ENCODE data around the gene IFITM5. TPM values are rescaled to one million over a fixed set of nuclear protein-coding genes. Genes with fewer than 3 reads are reported as not detected.
"Not testable (repeated sequence)": the region's sequence is repeated elsewhere in the genome, so short reads cannot be mapped to it uniquely, and the experiment has no call there.

The IFITM5 gene
- total RNA-seq, 1 donor from 2014 or later, result not detected

- Mint-ChIP-seq H3K4me3 (peak overlapping the region; percentile 96), H3K27ac (peak overlapping the region; percentile 98), H3K4me1 (peaks cover 41% of the 10 kb centered on the region), H3K36me3 (ENCODE audit: low read depth) (peaks cover 53% of the 10 kb centered on the region), H3K27me3 (no peaks in the 10 kb centered on the region), H3K9me3 (no peaks in the 10 kb centered on the region)
- peak; percentile 86 for DNase-seq
- intact Hi-C loops (cut with micrococcal nuclease), result loop anchor here (1.0 to 2.0 kb wide), 3 partner anchors 15 to 104 kb away; no protein-coding TSS in a partner anchor
Measured at GRCh38 chr11:312092-312816, 12.9 kb upstream of the IFITM5 start.

GRCh38 chr11:311013-311748, 11.9 kb upstream of the IFITM5 start:
- H3K27me3 Mint-ChIP-seq; intact Hi-C loops (cut with micrococcal nuclease); H3K9me3 Mint-ChIP-seq; DNase-seq: not testable (repeated sequence)
- Mint-ChIP-seq H3K36me3 (ENCODE audit: low read depth) (peaks cover 42% of the 10 kb centered on the region), H3K4me3 (peak overlapping the region; percentile 96), H3K4me1 (peaks cover 37% of the 10 kb centered on the region), H3K27ac (peak overlapping the region; percentile 98)

- H3K36me3 Mint-ChIP-seq (ENCODE audit: low read depth), result peaks cover 36% of the 10 kb centered on the region
- peak overlapping the region; percentile 97 for H3K4me3 Mint-ChIP-seq
- not testable (repeated sequence) for H3K27me3 Mint-ChIP-seq, DNase-seq, H3K9me3 Mint-ChIP-seq
- peak overlapping the region; percentile 99 for H3K27ac Mint-ChIP-seq
- intact Hi-C loops (cut with micrococcal nuclease), result loop anchor here (2.0 to 5.0 kb wide), 3 partner anchors 73 to 207 kb away; partner anchors contain the start of genes PSMD13 and SIRT3
- H3K4me1 Mint-ChIP-seq, result peaks cover 44% of the 10 kb centered on the region
Measured at GRCh38 chr11:309979-310572, 10.8 kb upstream of the IFITM5 start.

GRCh38 chr11:308740-309665, 9.7 kb upstream of the IFITM5 start:
- peak; percentile 83 for DNase-seq
- intact Hi-C loops (cut with micrococcal nuclease), result loop anchor here (2.0 to 5.0 kb wide), 3 partner anchors 72 to 208 kb away; partner anchors contain the start of genes PSMD13 and SIRT3
- Mint-ChIP-seq H3K4me3 (peak overlapping the region; percentile 97), H3K4me1 (peaks cover 44% of the 10 kb centered on the region), H3K27ac (peak overlapping the region; percentile 99), H3K36me3 (ENCODE audit: low read depth) (peaks cover 26% of the 10 kb centered on the region)
- H3K27me3 Mint-ChIP-seq, H3K9me3 Mint-ChIP-seq: not testable (repeated sequence)

- H3K4me1 Mint-ChIP-seq, result peaks cover 43% of the 10 kb centered on the region
- peak; percentile 91 for DNase-seq
- not testable (repeated sequence) for H3K27me3 Mint-ChIP-seq, H3K9me3 Mint-ChIP-seq
- intact Hi-C loops (cut with micrococcal nuclease), result loop anchor here (2.0 to 5.0 kb wide), 3 partner anchors 71 to 209 kb away; partner anchors contain the start of genes PSMD13 and SIRT3
- peak within 1 kb of the TSS; percentile 99 for H3K27ac Mint-ChIP-seq
- peaks cover 21% of the 10 kb centered on the region for H3K36me3 Mint-ChIP-seq (ENCODE audit: low read depth)
- peak within 1 kb of the TSS; percentile 97 for H3K4me3 Mint-ChIP-seq
Measured at GRCh38 chr11:307766-308708, 8.7 kb upstream of the IFITM5 start, which contains the start of gene IFITM2. IFITM2 (plus strand) TSS chr11:307816; CDS start chr11:308193, 377 bp downstream.

GRCh38 chr11:306645-307371, 7.5 kb upstream of the IFITM5 start:
- Mint-ChIP-seq H3K9me3 (no peaks in the 10 kb centered on the region), H3K36me3 (ENCODE audit: low read depth) (peaks cover 20% of the 10 kb centered on the region), H3K27ac (peak overlapping the region; percentile 99), H3K27me3 (no peaks in the 10 kb centered on the region), H3K4me3 (peak overlapping the region; percentile 97), H3K4me1 (peaks cover 38% of the 10 kb centered on the region)
- DNase-seq, result no peak
- intact Hi-C loops (cut with micrococcal nuclease), result loop anchor here (5.0 kb wide), 2 partner anchors 100 to 210 kb away; no protein-coding TSS in a partner anchor

GRCh38 chr11:305844-306211, 6.5 kb upstream of the IFITM5 start:
- Mint-ChIP-seq H3K36me3 (ENCODE audit: low read depth) (peaks cover 20% of the 10 kb centered on the region), H3K27me3 (peaks cover 3% of the 10 kb centered on the region), H3K4me3 (no peak overlapping the region), H3K27ac (no peak overlapping the region), H3K4me1 (peaks cover 36% of the 10 kb centered on the region), H3K9me3 (no peaks in the 10 kb centered on the region)
- intact Hi-C loops (cut with micrococcal nuclease), result loop anchor here (5.0 kb wide), 2 partner anchors 101 to 211 kb away; no protein-coding TSS in a partner anchor
- DNase-seq, result no peak

GRCh38 chr11:304915-305843, 5.9 kb upstream of the IFITM5 start:
- intact Hi-C loops (cut with micrococcal nuclease), result loop anchor here (5.0 kb wide), 2 partner anchors 102 to 212 kb away; no protein-coding TSS in a partner anchor
- peaks cover 36% of the 10 kb centered on the region for H3K4me1 Mint-ChIP-seq
- H3K27ac Mint-ChIP-seq, result no peak overlapping the region
- DNase-seq, result peak; percentile 88
- H3K27me3 Mint-ChIP-seq, result peaks cover 9% of the 10 kb centered on the region
- no peak overlapping the region for H3K4me3 Mint-ChIP-seq
- no peaks in the 10 kb centered on the region for H3K9me3 Mint-ChIP-seq
- H3K36me3 Mint-ChIP-seq (ENCODE audit: low read depth), result peaks cover 20% of the 10 kb centered on the region

- H3K4me1 Mint-ChIP-seq, result peaks cover 29% of the 10 kb centered on the region
- H3K27me3 Mint-ChIP-seq, result peaks cover 9% of the 10 kb centered on the region
- no peaks in the 10 kb centered on the region for H3K9me3 Mint-ChIP-seq
- DNase-seq, result no peak
- H3K27ac Mint-ChIP-seq, result no peak overlapping the region
- intact Hi-C loops (cut with micrococcal nuclease), result no loop called here
- peaks cover 12% of the 10 kb centered on the region for H3K36me3 Mint-ChIP-seq (ENCODE audit: low read depth)
- H3K4me3 Mint-ChIP-seq, result no peak overlapping the region
Measured at GRCh38 chr11:304061-304506, 4.8 kb upstream of the IFITM5 start.

GRCh38 chr11:303363-303762, 4.0 kb upstream of the IFITM5 start:
- intact Hi-C loops (cut with micrococcal nuclease), result no loop called here

More at GRCh38 chr11:303363-303762, 4.0 kb upstream of the IFITM5 start:
- peaks cover 5% of the 10 kb centered on the region for H3K36me3 Mint-ChIP-seq (ENCODE audit: low read depth)
- no peak overlapping the region for H3K27ac Mint-ChIP-seq
- peaks cover 26% of the 10 kb centered on the region for H3K4me1 Mint-ChIP-seq
- H3K9me3 Mint-ChIP-seq, result no peaks in the 10 kb centered on the region
- DNase-seq, result no peak
- H3K4me3 Mint-ChIP-seq, result no peak overlapping the region
- peaks cover 9% of the 10 kb centered on the region for H3K27me3 Mint-ChIP-seq

Measured in activated CD4-positive, alpha-beta T cell treated with anti-CD3 and anti-CD28 coated beads, Interleukin-2, amount 10 ng/mL, durations not matched to agents 24 days and 14 days (primary cell).